Measurements from ENCODE around the gene GNAT1.
A peak's percentile ranks its signal among the peaks of the same experiment; 100 is the strongest.

Gene GNAT1

DNA sequence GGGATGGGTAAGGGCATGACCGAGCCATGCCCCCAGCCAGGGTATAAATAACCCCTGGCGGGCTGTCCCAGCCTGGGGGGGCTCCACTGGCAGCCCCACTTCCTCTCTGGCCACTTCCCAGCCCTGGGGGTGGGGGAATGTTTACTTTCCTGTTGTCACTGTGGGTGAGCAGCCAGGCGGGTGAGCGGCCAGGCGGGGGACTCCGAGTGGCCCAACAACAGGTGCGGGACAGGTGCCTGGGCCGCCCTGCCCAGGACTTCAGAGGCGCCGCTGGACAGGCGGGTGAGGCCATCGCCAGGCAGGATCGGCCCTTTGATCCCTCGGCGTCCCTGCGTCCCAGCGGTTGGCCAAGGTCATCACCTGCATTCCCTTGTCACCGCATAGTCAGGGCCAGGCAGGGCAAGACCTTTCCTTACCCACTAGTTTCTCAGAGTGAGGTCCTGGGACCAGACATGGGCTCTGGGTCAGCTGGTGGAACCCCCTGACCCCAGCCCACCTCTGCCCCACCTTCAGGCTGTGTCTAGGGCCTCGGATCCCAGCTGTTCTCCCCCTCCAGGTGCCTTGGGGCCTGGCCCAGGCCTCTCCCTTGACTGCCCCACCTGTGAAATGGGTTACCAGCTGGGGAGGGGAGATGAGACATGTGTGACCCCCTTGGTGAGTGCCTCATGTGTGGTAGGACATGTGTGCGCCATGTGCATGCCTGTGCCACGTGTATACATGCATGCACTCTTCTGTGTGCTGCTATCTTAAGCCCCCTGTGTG is 19.7 kb upstream of the GNAT1 start:
- TF ChIP-seq, protein P1, sequence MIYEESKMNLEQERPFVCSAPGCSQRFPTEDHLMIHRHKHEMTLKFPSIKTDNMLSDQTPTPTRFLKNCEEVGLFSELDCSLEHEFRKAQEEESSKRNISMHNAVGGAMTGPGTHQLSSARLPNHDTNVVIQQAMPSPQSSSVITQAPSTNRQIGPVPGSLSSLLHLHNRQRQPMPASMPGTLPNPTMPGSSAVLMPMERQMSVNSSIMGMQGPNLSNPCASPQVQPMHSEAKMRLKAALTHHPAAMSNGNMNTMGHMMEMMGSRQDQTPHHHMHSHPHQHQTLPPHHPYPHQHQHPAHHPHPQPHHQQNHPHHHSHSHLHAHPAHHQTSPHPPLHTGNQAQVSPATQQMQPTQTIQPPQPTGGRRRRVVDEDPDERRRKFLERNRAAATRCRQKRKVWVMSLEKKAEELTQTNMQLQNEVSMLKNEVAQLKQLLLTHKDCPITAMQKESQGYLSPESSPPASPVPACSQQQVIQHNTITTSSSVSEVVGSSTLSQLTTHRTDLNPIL (CRISPR knock-in tag; IDR thresholded peaks at IDR 0.05; ENCODE audit: low read depth) = no peak
- TF ChIP-seq ZFP30 (CRISPR knock-in tag; IDR thresholded peaks at IDR 0.05) (no peak), CSDC2 (CRISPR knock-in tag; IDR thresholded peaks at IDR 0.05) (no peak), ZC3H10 (CRISPR knock-in tag; IDR thresholded peaks at IDR 0.05) (no peak), PPARA (CRISPR knock-in tag; IDR thresholded peaks at IDR 0.05; ENCODE audit: borderline replicate concordance) (no peak), SNAI2 (CRISPR knock-in tag; IDR thresholded peaks at IDR 0.05) (no peak), ZNF565 (CRISPR knock-in tag; conservative IDR thresholded peaks at IDR 0.05; ENCODE audit: low read depth) (no peak), RARB (CRISPR knock-in tag; IDR thresholded peaks at IDR 0.05) (no peak), ZNF70 (CRISPR knock-in tag; IDR thresholded peaks at IDR 0.05) (no peak)
- TF ChIP-seq, protein P2, sequence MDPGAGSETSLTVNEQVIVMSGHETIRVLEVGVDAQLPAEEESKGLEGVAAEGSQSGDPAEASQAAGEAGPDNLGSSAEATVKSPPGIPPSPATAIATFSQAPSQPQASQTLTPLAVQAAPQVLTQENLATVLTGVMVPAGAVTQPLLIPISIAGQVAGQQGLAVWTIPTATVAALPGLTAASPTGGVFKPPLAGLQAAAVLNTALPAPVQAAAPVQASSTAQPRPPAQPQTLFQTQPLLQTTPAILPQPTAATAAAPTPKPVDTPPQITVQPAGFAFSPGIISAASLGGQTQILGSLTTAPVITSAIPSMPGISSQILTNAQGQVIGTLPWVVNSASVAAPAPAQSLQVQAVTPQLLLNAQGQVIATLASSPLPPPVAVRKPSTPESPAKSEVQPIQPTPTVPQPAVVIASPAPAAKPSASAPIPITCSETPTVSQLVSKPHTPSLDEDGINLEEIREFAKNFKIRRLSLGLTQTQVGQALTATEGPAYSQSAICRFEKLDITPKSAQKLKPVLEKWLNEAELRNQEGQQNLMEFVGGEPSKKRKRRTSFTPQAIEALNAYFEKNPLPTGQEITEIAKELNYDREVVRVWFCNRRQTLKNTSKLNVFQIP (CRISPR knock-in tag; IDR thresholded peaks at IDR 0.05; ENCODE audit: borderline replicate concordance, low read depth) = no peak
- TF ChIP-seq, protein P3, sequence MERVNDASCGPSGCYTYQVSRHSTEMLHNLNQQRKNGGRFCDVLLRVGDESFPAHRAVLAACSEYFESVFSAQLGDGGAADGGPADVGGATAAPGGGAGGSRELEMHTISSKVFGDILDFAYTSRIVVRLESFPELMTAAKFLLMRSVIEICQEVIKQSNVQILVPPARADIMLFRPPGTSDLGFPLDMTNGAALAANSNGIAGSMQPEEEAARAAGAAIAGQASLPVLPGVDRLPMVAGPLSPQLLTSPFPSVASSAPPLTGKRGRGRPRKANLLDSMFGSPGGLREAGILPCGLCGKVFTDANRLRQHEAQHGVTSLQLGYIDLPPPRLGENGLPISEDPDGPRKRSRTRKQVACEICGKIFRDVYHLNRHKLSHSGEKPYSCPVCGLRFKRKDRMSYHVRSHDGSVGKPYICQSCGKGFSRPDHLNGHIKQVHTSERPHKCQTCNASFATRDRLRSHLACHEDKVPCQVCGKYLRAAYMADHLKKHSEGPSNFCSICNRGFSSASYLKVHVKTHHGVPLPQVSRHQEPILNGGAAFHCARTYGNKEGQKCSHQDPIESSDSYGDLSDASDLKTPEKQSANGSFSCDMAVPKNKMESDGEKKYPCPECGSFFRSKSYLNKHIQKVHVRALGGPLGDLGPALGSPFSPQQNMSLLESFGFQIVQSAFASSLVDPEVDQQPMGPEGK (CRISPR knock-in tag; IDR thresholded peaks at IDR 0.05; ENCODE audit: borderline replicate concordance) = no peak
- TF ChIP-seq, protein P4, sequence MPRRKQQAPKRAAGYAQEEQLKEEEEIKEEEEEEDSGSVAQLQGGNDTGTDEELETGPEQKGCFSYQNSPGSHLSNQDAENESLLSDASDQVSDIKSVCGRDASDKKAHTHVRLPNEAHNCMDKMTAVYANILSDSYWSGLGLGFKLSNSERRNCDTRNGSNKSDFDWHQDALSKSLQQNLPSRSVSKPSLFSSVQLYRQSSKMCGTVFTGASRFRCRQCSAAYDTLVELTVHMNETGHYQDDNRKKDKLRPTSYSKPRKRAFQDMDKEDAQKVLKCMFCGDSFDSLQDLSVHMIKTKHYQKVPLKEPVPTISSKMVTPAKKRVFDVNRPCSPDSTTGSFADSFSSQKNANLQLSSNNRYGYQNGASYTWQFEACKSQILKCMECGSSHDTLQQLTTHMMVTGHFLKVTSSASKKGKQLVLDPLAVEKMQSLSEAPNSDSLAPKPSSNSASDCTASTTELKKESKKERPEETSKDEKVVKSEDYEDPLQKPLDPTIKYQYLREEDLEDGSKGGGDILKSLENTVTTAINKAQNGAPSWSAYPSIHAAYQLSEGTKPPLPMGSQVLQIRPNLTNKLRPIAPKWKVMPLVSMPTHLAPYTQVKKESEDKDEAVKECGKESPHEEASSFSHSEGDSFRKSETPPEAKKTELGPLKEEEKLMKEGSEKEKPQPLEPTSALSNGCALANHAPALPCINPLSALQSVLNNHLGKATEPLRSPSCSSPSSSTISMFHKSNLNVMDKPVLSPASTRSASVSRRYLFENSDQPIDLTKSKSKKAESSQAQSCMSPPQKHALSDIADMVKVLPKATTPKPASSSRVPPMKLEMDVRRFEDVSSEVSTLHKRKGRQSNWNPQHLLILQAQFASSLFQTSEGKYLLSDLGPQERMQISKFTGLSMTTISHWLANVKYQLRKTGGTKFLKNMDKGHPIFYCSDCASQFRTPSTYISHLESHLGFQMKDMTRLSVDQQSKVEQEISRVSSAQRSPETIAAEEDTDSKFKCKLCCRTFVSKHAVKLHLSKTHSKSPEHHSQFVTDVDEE (CRISPR knock-in tag; IDR thresholded peaks at IDR 0.05) = no peak
- ATAC-seq = no peak

DNA sequence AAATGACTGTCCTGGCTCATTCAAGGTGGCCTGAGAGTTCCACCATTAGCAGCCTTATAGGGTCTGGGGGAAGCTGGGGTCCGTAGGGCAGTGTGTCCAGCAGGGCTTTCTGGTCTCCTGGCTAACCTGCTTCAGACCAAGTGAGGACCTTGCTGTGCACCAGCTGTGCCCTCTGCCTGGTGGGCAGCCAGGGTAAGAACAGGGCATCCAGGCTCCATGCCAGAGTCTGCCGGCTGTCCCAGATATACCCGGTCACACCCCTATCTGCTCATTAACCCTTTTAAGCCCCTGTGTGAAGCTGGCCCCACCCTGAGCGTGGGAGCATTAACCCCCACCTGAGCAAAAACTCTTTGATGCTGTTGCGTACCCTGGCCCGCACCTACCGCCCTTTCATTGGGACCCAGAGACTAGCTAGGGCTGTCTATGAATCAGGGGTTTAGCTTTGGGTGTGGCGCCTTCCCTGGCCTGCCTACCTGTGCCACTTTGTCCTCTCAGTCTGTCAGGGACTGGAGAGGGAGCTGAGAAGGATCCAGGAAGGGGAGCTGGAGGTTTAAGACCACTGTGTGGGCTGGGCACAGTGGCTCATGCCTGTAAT is 18.7 kb upstream of the GNAT1 start:
- peak; percentile 13; the same call in 1 of the 3 replicates for ATAC-seq
- TF ChIP-seq, protein P5, sequence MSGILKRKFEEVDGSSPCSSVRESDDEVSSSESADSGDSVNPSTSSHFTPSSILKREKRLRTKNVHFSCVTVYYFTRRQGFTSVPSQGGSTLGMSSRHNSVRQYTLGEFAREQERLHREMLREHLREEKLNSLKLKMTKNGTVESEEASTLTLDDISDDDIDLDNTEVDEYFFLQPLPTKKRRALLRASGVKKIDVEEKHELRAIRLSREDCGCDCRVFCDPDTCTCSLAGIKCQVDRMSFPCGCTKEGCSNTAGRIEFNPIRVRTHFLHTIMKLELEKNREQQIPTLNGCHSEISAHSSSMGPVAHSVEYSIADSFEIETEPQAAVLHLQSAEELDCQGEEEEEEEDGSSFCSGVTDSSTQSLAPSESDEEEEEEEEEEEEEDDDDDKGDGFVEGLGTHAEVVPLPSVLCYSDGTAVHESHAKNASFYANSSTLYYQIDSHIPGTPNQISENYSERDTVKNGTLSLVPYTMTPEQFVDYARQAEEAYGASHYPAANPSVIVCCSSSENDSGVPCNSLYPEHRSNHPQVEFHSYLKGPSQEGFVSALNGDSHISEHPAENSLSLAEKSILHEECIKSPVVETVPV (CRISPR knock-in tag; IDR thresholded peaks at IDR 0.05) = no peak
- TF ChIP-seq ZNF70 (CRISPR knock-in tag; IDR thresholded peaks at IDR 0.05) = no peak
- no peak for TF ChIP-seq TOX (CRISPR knock-in tag; IDR thresholded peaks at IDR 0.05; ENCODE audit: borderline replicate concordance)

DNA sequence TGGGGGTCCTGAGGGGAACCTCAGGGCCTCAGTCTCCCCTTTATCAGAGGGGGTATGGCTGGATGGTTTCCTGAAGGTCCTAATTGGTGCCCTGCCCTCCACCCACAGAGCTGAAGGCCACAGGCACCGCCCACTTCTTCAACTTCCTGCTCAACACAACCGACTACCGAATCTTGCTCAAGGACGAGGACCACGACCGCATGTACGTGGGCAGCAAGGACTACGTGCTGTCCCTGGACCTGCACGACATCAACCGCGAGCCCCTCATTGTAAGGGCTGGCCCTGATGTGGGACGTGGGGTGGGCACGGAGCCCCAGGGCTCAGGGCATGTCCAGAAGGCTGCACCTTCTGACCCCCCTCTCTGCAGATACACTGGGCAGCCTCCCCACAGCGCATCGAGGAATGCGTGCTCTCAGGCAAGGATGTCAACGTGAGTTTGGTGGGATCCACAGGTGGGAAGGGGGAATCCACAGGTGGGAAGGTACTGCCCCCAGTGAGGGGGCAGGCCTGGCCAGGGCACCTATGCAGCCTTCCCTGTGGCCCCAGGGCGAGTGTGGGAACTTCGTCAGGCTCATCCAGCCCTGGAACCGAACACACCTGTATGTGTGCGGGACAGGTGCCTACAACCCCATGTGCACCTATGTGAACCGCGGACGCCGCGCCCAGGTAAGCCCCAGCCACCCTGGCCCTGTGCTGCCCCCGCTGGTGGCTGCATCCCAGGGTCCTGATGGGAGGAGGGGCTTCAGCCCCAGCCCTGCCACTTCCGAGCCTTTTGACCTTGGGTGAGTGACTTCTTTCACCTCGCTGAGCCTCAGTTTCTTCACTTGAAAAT is 17.5 kb upstream of the GNAT1 start:
- TF ChIP-seq TOX (CRISPR knock-in tag; IDR thresholded peaks at IDR 0.05; ENCODE audit: borderline replicate concordance) (no peak), ZFP30 (CRISPR knock-in tag; IDR thresholded peaks at IDR 0.05) (no peak), ZC3H10 (CRISPR knock-in tag; IDR thresholded peaks at IDR 0.05) (no peak)
- TF ChIP-seq, protein P4 (CRISPR knock-in tag; IDR thresholded peaks at IDR 0.05) = no peak
- TF ChIP-seq, protein P2 (CRISPR knock-in tag; IDR thresholded peaks at IDR 0.05; ENCODE audit: borderline replicate concordance, low read depth) = no peak
- no peak for ATAC-seq

Data from SK-N-SH treated with all-trans-retinoic acid at 6 μM for 48 hours (cell line).